Stimulated activated CD8-positive, alpha-beta memory T cell treated with anti-CD3 and anti-CD28 coated beads, Interleukin-15, amount 100 ng/mL, for 24 hours (primary cell): ENCODE measurements around the gene GLG1.

Experiments
- DNase-seq: peaks from one replicate; pipeline ENCODE4 v3.0.0-alpha.2; 2020; ENCODE audit warnings: low read depth

Gene GLG1

DNA sequence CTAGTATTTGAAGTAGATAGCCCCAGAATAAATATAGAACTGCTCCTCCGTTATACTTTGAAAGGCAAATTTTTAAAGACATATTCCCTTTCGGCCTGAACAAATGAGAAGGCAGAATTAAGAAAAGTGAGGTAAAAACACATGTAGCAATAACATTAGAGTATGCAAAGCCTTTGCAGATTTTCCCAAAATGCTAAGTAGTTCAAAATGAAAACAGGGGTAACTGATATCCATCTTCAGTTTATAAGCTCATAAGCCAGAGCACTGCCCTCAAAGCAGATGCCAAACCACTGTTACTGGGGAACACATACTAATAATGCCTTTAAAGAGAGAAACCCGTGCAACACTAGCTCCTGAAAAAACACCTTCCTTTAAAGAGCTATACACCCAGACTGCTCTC lies 134.4 kb downstream of the GLG1 start:
- DNase-seq: no peak

DNA sequence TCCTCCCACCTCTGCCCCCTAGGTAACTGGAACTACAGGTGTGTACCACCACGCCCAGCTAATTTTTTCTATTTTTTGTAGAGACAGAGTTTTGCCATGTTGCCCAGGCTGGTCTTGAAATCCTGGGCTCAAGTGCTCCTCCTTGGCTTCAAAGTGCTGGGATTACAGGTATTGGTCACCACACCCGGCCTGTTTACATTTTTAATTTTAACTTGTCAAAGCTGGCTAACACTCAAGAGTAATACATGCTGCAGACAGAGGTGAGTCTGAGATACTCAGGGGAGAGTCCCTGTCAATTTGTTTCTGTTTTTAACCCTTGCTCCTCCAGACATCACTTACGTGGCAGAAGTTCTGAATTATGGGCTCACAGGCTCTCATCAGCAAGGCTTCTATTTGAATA lies 134.9 kb downstream of the GLG1 start:
- DNase-seq: no peak

DNA sequence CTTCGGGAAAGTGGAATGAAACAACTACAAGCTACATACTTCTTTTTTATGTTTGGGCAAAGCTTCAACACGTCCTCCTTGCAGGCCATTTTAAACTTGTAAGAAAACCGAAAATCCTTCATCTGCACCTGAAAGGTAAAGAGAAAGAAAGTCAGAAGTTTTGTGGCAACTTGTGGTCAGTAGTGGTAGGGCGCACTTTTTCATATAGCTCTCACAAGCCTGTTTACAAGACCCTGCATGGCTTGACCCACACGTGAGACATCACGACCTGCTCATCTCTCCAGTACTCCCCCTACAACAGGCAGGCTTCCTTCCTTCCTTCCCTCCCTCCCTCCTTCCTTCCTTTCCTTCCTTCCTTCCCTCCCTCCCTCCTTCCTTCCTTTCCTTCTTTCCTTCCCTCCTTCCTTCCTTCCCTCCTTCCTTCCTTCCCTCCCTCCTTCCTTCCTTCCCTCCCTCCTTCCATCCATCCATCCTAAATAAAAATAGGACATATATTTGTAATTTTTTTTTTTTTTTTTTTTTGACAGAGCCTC lies 136.9 kb downstream of the GLG1 start:
- no peak for DNase-seq

DNA sequence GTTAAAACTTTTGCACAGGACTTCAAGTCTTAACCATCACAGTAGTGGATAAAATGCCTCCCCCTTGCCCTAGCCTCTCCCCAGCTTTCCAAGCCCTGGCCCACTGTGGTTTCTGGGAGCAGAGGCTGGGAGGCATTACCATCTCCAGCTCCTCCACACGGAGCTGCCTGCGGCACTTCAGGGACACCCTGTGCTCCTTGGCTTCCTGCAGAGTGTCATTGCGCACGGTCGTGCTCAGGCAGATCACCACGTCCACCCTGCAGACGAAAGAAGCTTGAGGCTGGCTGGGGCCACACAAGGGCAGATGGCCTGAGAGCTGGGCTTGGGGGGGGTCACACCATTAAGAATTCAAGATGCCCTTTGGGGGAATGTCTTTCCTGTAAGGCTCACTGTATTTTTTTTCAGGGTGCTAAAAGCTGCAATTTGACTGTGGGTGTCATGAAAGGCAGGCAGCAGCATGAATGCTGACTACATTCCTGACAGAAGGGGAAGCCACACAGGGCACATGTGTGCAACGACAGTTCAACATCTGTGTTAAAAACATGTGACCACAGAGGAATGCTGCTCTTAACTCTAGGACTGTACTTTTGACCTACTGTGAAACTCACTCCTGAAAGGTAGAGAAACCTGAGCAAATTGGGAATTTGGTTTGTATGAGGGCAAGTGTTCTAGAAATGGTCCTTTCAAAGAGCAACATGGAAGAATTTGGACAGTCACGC lies 137.9 kb downstream of the GLG1 start:
- DNase-seq: no peak

DNA sequence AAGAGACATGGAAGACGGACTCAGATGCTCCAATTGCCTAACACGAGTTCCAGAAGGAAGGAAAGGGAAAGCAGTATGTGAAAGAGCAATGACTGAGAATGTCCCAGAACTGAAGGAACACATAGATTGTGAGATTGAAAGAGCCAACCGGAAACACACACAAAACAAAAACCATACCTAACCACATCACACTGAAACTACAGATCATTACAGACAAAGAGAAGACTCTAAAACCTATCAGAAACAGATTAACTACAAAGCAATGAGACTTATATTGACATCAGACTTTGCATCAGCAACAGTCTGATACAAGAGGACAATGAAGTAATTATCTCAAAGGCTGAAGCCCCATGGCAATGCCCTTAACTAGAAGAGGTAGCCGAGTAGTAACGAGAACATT lies 140.0 kb downstream of the GLG1 start:
- no peak for DNase-seq

DNA sequence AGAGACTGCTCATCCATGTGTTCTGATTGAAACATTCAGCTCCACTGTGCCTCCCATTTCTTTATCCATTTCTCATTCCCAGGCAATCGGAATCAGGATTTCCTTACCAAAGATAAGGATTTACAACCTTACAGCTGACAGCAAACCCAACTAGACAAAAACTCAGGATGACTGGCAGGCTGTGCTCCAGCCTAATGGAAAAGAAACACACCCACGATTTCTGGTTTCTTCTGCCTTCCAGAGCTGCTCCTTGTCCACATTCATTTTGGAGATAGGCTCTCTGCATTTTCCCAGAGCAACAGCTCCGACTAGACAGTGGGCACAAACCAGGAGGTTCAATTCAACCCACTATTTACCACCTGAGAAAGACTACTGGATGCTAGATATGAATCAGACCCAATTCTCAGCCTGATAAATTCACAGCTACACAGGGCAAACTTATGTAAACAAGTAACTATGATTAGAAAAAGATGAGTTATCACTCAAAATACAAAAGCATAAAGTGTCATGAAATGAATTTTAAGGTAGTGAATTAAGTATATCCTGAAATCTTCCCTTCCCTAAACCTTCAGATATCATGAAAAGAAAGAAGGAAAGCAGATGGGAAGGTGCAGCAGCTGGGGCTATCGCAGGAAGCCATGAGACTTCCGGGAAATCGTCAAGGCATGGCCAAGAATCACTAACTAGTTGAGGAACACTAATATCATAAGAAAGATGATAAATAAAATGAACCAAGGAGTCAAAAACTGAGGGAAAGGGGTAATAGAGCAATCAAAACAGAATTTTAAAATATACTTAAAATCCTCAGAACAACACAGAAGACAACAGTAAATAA lies 140.8 kb downstream of the GLG1 start:
- no peak for DNase-seq

DNA sequence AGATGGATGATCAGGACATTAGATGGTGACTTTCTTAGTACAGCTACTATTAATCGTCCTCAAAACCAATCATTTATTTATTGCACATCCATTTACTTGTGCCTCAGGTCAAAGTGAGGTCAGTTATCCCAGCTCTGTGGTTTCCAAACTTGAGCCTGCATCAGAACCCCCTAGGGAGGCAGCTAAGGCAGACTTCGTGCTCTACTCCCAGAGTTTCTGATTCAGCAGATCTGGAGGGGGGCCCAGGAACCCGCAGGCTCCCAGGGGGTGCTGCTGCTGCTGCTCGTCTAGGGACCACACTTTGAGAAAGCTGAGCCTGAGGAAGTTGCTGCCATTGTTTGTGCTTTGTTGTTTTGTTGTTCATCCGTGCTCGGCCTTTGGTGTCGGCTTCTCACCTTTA lies 141.6 kb downstream of the GLG1 start:
- no peak for DNase-seq

DNA sequence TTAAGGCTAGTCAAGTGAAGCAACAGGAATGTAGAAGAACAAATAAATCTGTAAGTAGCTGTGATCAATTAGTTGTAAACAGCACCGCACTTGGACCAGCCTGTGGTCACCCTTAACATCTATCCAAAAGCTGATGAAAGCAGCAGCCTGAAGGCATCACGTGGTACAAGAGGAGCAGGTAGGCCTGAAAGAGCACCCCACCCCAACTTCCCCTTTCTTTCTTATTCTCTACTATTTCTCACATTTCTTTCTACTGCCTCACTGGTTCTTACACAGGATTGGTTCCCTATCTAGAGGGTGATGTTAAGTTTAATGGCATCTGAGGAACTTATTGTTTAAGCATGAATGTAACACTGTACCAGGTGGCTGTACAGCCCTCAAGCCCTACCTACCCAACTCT lies 143.0 kb downstream of the GLG1 start:
- no peak for DNase-seq

DNA sequence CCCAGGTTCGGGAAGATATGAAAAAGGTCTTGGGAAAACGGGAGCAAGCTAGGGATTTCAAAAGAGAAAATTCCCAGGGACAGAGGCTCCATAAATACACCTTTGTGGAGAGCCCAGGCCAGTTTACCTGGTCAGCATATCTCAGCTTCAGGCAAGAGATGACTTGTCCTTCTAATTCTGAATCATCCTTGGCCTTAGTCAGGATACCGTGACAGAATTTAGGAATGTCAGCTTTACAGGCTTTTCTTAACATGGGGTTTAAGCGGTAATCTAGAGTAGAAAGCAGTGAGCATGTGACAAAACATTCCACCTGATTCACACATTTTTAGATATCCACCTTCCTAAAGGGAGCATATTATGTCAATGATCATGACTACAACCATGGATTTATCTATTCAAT lies 144.6 kb downstream of the GLG1 start:
- no peak for DNase-seq

DNA sequence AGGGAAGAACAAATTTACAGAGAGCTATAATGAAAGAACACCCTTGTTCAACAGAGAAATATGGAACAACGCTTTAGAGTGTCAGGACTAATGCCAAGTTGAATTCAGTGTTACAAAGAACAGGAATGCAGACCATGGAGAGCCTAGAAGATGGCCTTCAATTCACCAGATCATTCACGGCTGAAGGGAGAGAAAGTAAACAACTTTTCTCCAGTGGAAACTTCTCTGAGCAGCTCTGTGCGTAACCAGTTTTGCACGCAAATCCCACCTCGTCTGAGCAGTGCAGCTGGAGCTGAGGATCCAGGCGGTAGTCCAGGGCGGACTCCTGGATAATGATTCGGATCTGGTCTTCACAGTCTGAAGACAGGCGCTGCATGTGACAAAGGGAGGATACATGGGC lies 145.1 kb downstream of the GLG1 start:
- no peak for DNase-seq

DNA sequence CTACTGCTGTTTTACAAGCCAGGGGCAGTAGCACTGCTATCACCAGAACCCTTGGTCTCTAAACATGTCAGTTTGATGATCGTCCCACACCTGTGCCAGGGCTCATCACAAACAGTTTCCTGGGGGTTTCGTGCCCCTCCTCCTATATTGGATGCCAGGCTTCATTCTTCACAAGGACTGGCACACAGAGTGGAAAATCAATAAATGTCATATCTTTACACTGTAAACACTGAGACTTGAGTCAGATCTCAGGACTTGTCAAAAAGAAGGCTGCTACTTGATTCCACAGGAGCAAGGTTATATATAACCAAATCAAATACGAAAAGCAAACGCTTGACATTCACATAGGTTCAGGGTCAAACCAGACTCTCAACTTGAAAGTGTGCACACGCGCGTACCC lies 146.4 kb downstream of the GLG1 start:
- DNase-seq: no peak

DNA sequence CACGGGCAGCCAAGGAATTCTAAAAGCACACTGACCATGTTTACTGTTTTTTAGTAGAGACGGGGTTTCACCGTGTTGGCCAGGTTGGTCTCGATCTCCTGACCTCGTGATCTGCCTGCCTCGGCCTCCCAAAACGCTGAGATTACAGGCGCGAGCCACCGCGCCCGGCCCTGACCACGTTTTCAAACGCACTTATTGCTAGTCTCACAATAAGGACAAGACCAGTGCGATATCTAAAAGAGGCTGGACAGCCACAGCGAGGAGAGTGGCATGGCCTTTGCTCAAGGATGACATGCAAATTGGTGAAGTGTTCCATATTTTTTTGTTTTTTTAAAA lies 150.7 kb downstream of the GLG1 start:
- DNase-seq: no peak

DNA sequence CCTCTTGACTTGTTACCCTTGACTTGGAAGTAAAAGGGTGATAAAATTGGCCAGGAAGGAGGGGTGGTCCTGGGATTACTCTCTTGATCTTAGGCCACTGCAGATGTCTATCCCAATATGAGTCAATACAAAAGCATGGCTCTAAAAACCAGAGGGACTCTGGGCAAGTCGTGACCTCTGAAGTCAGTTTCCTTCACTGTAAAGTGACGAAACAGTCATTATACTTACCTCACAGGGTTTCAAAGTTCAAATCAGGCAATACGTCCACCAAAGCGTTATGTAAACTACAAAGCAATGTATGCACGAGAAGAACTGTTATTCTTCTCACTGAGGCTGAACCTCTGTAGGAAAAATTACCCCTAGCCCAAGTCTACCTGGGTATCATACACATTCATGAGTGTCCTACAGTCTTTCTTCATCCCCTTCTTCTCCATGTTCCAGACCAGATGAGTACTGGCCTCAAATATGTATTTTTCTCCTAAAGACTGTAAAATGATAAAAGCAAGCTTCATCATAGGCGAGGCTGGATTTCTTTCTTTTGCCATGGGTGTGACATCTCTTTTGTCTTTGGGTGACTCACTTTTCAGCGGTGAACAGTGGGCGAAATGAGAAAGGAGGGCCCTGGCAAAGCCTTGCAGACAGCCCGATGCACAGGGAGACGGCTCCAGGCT lies 151.2 kb downstream of the GLG1 start:
- DNase-seq: no peak

DNA sequence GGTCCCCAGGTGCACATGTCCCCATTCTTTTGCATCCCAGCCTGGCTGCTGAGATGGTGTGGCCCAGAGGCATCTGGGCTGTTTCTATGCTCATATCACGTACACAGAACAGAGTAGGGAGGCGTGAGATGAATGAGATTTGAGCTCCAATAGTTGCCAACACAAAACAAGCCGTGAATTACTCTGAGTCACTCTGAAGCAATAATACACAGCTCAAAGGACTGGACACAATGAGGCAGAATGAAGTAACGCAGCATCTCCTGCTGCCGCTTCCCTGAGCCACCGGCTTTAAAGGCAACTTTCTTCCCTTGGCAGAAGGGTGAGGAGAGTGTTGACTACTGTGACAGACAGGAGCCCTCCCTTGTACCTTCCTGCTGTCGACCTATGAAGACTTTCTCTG lies 151.7 kb downstream of the GLG1 start:
- DNase-seq: no peak

DNA sequence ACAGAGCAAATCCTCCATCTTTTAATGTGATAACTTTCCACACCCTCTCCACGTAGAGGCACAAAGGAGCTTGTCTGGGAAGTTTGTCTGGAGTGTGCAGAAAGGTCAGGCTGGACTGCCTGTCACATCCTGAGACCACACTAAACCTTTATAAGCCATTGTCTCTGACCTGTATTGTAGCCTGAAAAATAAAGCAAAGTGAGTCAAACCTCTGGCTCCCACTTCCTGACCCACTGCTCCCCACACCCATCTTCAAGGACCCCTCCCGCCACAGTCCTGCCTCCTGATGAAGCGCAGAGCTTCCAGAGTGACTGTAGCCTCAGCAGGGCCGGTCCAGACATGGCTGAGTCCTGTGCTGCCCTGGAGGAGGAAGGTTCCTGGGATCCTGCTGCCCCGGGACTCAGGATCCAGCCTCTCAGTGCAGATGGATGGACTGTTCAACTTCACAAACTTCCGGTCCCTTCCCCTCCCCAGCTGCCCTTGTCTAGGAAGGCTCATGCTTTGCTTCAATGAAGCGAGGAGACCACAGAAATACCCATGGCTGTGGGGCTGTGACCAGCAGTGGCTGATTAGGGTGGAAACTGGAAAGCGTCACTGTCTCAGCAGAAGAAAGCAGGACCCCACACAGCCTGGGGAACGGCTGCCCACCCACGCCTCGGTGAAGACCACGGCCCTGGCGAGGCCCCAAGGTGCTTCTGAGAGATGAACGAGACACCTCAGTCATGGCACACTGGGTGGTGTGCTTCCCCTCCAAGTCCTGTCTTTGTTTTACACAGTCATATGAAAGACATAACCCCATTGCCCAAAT lies 154.8 kb downstream of the GLG1 start:
- DNase-seq: no peak

DNA sequence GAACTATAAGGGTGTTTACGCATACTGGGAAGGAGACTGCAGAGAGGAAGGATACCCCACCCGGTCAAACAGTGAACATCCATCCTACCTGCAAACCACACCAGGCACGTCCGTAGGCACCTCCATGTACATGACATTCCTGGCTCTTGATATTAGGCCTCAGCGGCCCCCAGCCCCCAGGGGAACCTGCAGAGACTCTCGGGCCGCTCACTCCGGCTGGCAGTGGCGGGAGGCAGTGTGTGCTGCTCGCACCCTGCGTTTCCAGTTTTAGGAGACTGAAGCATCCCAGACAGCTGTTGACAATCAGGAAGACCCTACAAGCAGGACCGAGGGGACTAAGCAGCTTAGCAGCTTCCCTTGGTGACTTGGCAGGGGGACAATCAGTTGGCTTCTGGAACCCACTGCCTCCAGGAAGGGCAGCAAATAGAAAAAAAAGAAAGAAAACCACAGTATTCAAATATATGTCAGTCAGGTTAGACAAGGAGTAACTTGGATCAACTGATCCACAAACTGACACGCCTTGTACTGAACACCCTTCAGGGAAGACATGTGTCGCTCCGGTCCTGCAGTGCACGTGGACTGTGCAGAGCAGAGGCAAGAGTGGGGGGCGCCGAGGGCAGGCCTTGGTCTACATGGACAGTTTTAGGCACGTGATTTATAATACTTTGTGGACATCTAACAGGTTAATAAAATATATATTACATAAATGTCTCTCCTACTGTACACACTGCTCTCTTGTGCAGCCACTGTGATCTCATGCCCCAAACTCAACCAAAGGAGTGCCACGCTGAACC lies 155.8 kb downstream of the GLG1 start:
- DNase-seq: no peak

DNA sequence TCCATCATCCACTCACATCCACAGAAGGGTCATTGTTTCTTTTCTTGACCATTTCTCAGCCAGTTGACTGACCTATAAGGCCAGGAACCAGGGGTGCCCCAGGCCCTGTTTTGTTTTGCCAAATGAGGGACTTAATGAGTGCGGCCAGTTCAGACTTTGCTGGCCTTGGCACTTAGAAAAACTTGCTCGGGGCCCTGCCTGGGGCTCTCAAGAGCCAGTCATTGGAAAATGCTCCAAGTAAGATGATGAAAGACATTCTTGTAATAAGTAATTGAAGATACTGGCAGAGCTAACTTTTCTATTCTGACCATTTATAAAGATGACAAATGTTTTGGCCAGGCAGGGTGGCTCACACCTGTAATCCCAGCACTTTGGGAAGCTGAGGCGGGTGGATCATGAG lies 156.7 kb downstream of the GLG1 start:
- no peak for DNase-seq

DNA sequence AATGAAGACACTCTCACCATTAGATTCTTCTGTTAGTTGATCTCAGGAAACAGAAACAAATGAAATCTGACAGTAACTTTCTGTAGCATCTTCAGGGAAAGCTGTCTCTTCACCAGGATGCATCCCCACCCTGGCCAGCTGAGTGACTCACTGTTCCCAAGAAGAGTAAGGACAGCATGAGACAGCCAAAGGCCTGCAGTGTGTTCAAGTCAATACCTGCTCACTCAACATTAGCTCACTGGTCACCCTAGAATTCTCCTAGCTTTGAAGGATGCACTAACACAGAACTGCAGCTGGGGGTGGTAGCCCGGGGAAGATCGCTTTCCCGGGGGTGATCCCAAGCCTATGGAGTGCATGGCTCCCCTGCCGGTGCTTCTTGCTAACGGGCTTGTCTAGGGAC lies 157.4 kb downstream of the GLG1 start:
- no peak for DNase-seq

DNA sequence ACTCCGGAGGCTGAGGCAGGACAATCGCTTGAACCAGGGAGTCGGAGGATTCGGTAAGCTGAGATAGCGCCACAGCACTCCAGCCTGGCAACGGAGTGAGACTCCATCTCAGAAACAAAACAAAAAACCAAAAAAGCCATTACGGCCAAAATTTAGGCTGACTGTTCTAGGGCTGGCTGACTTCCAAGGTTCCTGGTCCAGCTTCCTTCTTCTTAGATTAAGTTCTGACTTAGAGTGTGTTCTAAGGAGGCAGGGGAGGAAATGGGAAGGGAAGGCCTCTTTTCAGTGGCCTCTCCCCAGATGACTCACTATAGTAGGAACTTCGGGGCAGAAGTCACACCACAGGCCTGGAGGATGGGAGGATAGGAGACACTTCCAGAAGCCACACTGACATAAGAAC lies 157.9 kb downstream of the GLG1 start:
- no peak for DNase-seq

DNA sequence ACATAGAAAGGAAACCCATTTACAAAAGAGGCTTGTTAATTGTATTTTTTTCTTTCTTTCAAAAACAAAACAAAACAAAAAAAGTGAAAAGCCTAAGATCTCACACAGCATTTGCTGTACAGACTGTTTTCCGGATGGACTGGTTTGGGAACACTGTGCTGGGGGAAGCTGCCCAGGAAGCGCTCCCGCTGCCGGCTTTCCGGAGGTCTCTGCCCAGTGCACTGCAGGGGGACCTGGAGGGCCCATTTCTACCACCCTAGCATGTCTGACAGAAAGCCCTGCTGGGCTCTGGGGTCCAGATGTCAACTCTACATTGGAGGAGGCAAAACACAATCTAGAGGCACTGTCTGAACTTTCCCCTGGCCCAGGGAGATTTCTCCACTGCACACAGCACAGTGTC lies 159.3 kb downstream of the GLG1 start:
- DNase-seq: no peak

DNA sequence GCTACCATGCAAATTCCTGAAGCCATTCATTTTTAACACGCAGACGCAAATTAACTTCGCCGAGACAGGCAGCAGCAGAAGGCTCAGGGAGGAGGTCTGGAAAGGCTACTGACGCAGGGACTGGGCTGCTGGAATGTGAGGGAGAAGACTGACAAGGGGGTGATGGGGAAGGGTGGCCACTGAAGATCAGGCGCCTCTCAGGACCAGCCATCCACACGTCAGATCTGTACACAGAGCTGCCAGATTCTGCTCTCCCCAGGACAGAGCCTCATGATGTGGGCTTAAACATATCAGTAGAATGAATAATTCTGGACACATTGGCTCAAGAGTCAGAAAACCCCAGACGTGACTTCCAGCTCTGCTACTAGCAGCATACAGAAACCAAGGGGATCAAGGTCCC lies 160.0 kb downstream of the GLG1 start:
- no peak for DNase-seq
